T-helper 1 cell treated with Interleukin-12 subunit alpha and Interleukin-12 subunit beta and Interleukin-4 antibody, amounts not matched to agents 30 μg/mL and 1 μg/mL, for 36 hours (primary cell): ENCODE measurements around the gene REV1.
A peak's percentile ranks its signal among the peaks of the same experiment; 100 is the strongest.

Source experiments
- H3K27ac Mint-ChIP-seq: one replicate; pipeline ENCODE4 v1.8.0; 2021; ENCODE audit warnings: mild to moderate bottlenecking, mixed read lengths
- H3K27me3 Mint-ChIP-seq: one replicate; pipeline ENCODE4 v1.8.0; 2021; ENCODE audit warnings: low read depth, mixed read lengths
- H3K36me3 Mint-ChIP-seq: one replicate; pipeline ENCODE4 v1.8.0; 2021; ENCODE audit warnings: low read depth, mixed read lengths
- H3K4me1 Mint-ChIP-seq: one replicate; pipeline ENCODE4 v1.8.0; 2021; ENCODE audit warnings: low read depth, mixed read lengths
- H3K4me3 Mint-ChIP-seq: one replicate; pipeline ENCODE4 v1.8.0; 2021; ENCODE audit warnings: mild to moderate bottlenecking, moderate library complexity, mixed read lengths
- H3K9me3 Mint-ChIP-seq: one replicate; pipeline ENCODE4 v1.8.0; 2021; ENCODE audit warnings: mixed read lengths

REV1 gene

GRCh38 chr2:99417396-99417795 lies 72.4 kb downstream of the REV1 start:
- Mint-ChIP-seq H3K9me3 (no peaks in the 10 kb centered on the region), H3K4me1 (peaks cover 4% of the 10 kb centered on the region), H3K36me3 (peaks cover 28% of the 10 kb centered on the region), H3K4me3 (no peak overlapping the region), H3K27me3 (no peaks in the 10 kb centered on the region), H3K27ac (no peak overlapping the region)

GRCh38 chr2:99414566-99414965 lies 75.3 kb downstream of the REV1 start:
- peaks cover 4% of the 10 kb centered on the region for H3K4me1 Mint-ChIP-seq
- H3K36me3 Mint-ChIP-seq = peaks cover 32% of the 10 kb centered on the region
- no peak overlapping the region for H3K27ac Mint-ChIP-seq
- no peaks in the 10 kb centered on the region for H3K9me3 Mint-ChIP-seq
- no peaks in the 10 kb centered on the region for H3K27me3 Mint-ChIP-seq
- no peak overlapping the region for H3K4me3 Mint-ChIP-seq

GRCh38 chr2:99410276-99410675 lies 79.5 kb downstream of the REV1 start:
- H3K4me1 Mint-ChIP-seq = peaks cover 7% of the 10 kb centered on the region
- H3K27me3 Mint-ChIP-seq = no peaks in the 10 kb centered on the region
- H3K36me3 Mint-ChIP-seq = peaks cover 33% of the 10 kb centered on the region
- no peaks in the 10 kb centered on the region for H3K9me3 Mint-ChIP-seq
- no peak overlapping the region for H3K4me3 Mint-ChIP-seq
- H3K27ac Mint-ChIP-seq = no peak overlapping the region

- peaks cover 9% of the 10 kb centered on the region for H3K4me1 Mint-ChIP-seq
- H3K27ac Mint-ChIP-seq = no peak overlapping the region
- H3K9me3 Mint-ChIP-seq = no peaks in the 10 kb centered on the region
- H3K4me3 Mint-ChIP-seq = no peak overlapping the region
- H3K27me3 Mint-ChIP-seq = no peaks in the 10 kb centered on the region
- peaks cover 30% of the 10 kb centered on the region for H3K36me3 Mint-ChIP-seq
Measured at GRCh38 chr2:99406137-99406536, 83.7 kb downstream of the REV1 start.

GRCh38 chr2:99404797-99405669 lies 84.8 kb downstream of the REV1 start:
- Mint-ChIP-seq H3K36me3 (peaks cover 30% of the 10 kb centered on the region), H3K27ac (no peak overlapping the region), H3K4me3 (no peak overlapping the region), H3K4me1 (peaks cover 9% of the 10 kb centered on the region), H3K27me3 (no peaks in the 10 kb centered on the region), H3K9me3 (no peaks in the 10 kb centered on the region)

GRCh38 chr2:99404039-99404796 lies 85.6 kb downstream of the REV1 start:
- Mint-ChIP-seq H3K4me3 (no peak overlapping the region), H3K9me3 (no peaks in the 10 kb centered on the region), H3K27me3 (no peaks in the 10 kb centered on the region), H3K27ac (peak overlapping the region; percentile 49), H3K36me3 (peaks cover 32% of the 10 kb centered on the region), H3K4me1 (peaks cover 9% of the 10 kb centered on the region)

GRCh38 chr2:99403524-99403923 lies 86.3 kb downstream of the REV1 start:
- Mint-ChIP-seq H3K36me3 (peaks cover 38% of the 10 kb centered on the region), H3K27ac (peak overlapping the region; percentile 49)

GRCh38 chr2:99403084-99403483 lies 86.7 kb downstream of the REV1 start:
- H3K36me3 Mint-ChIP-seq = peaks cover 40% of the 10 kb centered on the region
- H3K9me3 Mint-ChIP-seq = no peaks in the 10 kb centered on the region
- H3K4me3 Mint-ChIP-seq = no peak overlapping the region
- peak overlapping the region; percentile 53 for H3K27ac Mint-ChIP-seq
- no peaks in the 10 kb centered on the region for H3K27me3 Mint-ChIP-seq
- H3K4me1 Mint-ChIP-seq = peaks cover 9% of the 10 kb centered on the region

More at GRCh38 chr2:99403524-99403923, 86.3 kb downstream of the REV1 start:
- Mint-ChIP-seq H3K4me3 (no peak overlapping the region), H3K27me3 (no peaks in the 10 kb centered on the region), H3K4me1 (peaks cover 9% of the 10 kb centered on the region), H3K9me3 (no peaks in the 10 kb centered on the region)

GRCh38 chr2:99401841-99402240 lies 88.0 kb downstream of the REV1 start:
- no peak overlapping the region for H3K4me3 Mint-ChIP-seq
- no peaks in the 10 kb centered on the region for H3K9me3 Mint-ChIP-seq
- H3K4me1 Mint-ChIP-seq = peaks cover 7% of the 10 kb centered on the region
- H3K27ac Mint-ChIP-seq = no peak overlapping the region
- no peaks in the 10 kb centered on the region for H3K27me3 Mint-ChIP-seq
- peaks cover 46% of the 10 kb centered on the region for H3K36me3 Mint-ChIP-seq

- peaks cover 5% of the 10 kb centered on the region for H3K4me1 Mint-ChIP-seq
- H3K27ac Mint-ChIP-seq = no peak overlapping the region
- peaks cover 53% of the 10 kb centered on the region for H3K36me3 Mint-ChIP-seq
- no peaks in the 10 kb centered on the region for H3K9me3 Mint-ChIP-seq
- no peak overlapping the region for H3K4me3 Mint-ChIP-seq
- no peaks in the 10 kb centered on the region for H3K27me3 Mint-ChIP-seq
Measured at GRCh38 chr2:99399795-99400194, 90.0 kb downstream of the REV1 start.

GRCh38 chr2:99399063-99399462 lies 90.8 kb downstream of the REV1 start:
- Mint-ChIP-seq H3K4me3 (no peak overlapping the region), H3K9me3 (no peaks in the 10 kb centered on the region), H3K27ac (no peak overlapping the region), H3K27me3 (no peaks in the 10 kb centered on the region), H3K36me3 (peaks cover 50% of the 10 kb centered on the region), H3K4me1 (peaks cover 5% of the 10 kb centered on the region)

GRCh38 chr2:99398303-99398702 lies 91.5 kb downstream of the REV1 start:
- peaks cover 3% of the 10 kb centered on the region for H3K4me1 Mint-ChIP-seq
- no peak overlapping the region for H3K27ac Mint-ChIP-seq
- H3K27me3 Mint-ChIP-seq = no peaks in the 10 kb centered on the region
- H3K4me3 Mint-ChIP-seq = no peak overlapping the region
- peaks cover 50% of the 10 kb centered on the region for H3K36me3 Mint-ChIP-seq
- no peaks in the 10 kb centered on the region for H3K9me3 Mint-ChIP-seq

GRCh38 chr2:99397266-99397920 lies 92.4 kb downstream of the REV1 start:
- H3K27ac Mint-ChIP-seq = no peak overlapping the region
- H3K27me3 Mint-ChIP-seq = no peaks in the 10 kb centered on the region
- peaks cover 43% of the 10 kb centered on the region for H3K36me3 Mint-ChIP-seq
- no peak overlapping the region for H3K4me3 Mint-ChIP-seq
- H3K9me3 Mint-ChIP-seq = no peaks in the 10 kb centered on the region
- H3K4me1 Mint-ChIP-seq = no peaks in the 10 kb centered on the region

GRCh38 chr2:99395589-99396130 lies 94.2 kb downstream of the REV1 start:
- Mint-ChIP-seq H3K4me1 (no peaks in the 10 kb centered on the region), H3K4me3 (no peak overlapping the region), H3K36me3 (peaks cover 44% of the 10 kb centered on the region), H3K27ac (no peak overlapping the region), H3K27me3 (no peaks in the 10 kb centered on the region), H3K9me3 (no peaks in the 10 kb centered on the region)
